Measurements from ENCODE around the gene USHBP1. TPM values are rescaled to one million over a fixed set of nuclear protein-coding genes. Genes with fewer than 3 reads are reported as not detected.

Gene USHBP1
- total RNA-seq, 2 donors from 2014 or later = 3.5 to 8.4 TPM

- Histone ChIP-seq H3K27me3 (replicated peaks; ENCODE audit: insufficient read depth) (no peaks in the 10 kb centered on the region), H3K9me3 (no peaks in the 10 kb centered on the region), H3K36me3 (peaks cover 0 to 4% of the 10 kb centered on the region in 2 donors), H3K27ac (peak overlapping the region; percentile 91 to 92), H3K4me1 (replicated peaks) (no peaks in the 10 kb centered on the region), H3K4me3 (peak overlapping the region; percentile 56 to 71)
- TF ChIP-seq POLR2A (IDR thresholded peaks at IDR 0.05) = no peak
- TF ChIP-seq, protein P1, sequence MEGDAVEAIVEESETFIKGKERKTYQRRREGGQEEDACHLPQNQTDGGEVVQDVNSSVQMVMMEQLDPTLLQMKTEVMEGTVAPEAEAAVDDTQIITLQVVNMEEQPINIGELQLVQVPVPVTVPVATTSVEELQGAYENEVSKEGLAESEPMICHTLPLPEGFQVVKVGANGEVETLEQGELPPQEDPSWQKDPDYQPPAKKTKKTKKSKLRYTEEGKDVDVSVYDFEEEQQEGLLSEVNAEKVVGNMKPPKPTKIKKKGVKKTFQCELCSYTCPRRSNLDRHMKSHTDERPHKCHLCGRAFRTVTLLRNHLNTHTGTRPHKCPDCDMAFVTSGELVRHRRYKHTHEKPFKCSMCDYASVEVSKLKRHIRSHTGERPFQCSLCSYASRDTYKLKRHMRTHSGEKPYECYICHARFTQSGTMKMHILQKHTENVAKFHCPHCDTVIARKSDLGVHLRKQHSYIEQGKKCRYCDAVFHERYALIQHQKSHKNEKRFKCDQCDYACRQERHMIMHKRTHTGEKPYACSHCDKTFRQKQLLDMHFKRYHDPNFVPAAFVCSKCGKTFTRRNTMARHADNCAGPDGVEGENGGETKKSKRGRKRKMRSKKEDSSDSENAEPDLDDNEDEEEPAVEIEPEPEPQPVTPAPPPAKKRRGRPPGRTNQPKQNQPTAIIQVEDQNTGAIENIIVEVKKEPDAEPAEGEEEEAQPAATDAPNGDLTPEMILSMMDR (IDR thresholded peaks at IDR 0.05) = no peak
- no peak for TF ChIP-seq POLR2AphosphoS5 (IDR thresholded peaks at IDR 0.05)
- no peak for DNase-seq (ENCODE audit: low spot score)
- intact Hi-C loops (cut with DNase I) = no loop called here
- 24% methylated on average over 16 of the region's 16 CpGs for WGBS
These were observed 49.9 kb downstream of the USHBP1 start for GRCh38 chr19:17214508-17215126.

DNA sequence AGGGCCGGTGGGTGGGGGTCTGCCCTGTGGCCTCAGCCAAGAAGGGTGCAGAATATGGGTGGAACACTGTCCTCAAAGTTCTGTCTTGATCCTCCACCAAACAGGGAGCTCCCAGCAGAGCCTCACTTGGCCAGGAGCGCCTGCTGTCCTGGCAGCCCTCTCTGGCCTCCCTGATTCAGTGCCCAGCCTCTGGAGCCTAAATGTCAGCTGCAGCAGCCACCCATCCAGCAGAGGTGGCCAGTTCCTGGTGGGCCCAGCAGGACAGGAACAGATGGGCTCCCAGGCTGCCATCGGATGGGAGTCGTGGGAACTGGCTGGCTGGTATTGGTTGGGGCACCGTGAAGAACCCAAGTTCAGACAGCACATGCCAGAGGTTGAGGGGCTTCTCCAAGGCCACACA, 51.2 kb downstream of the USHBP1 start:
- H3K4me1 ChIP-seq (replicated peaks) = no peaks in the 10 kb centered on the region
- intact Hi-C loops (cut with DNase I) = no loop called here
- no peaks in the 10 kb centered on the region for H3K9me3 ChIP-seq
- H3K27ac ChIP-seq = no peak overlapping the region
- no peaks in the 10 kb centered on the region for H3K27me3 ChIP-seq (replicated peaks; ENCODE audit: insufficient read depth)
- no peak for DNase-seq (ENCODE audit: low spot score)
- no peak overlapping the region for H3K4me3 ChIP-seq
- no peak for TF ChIP-seq POLR2AphosphoS5 (IDR thresholded peaks at IDR 0.05)
- TF ChIP-seq, protein P1 (IDR thresholded peaks at IDR 0.05) = no peak
- WGBS = 91% methylated on average over 5 of the region's 5 CpGs
- peaks cover 0 to 4% of the 10 kb centered on the region in 2 donors for H3K36me3 ChIP-seq

DNA sequence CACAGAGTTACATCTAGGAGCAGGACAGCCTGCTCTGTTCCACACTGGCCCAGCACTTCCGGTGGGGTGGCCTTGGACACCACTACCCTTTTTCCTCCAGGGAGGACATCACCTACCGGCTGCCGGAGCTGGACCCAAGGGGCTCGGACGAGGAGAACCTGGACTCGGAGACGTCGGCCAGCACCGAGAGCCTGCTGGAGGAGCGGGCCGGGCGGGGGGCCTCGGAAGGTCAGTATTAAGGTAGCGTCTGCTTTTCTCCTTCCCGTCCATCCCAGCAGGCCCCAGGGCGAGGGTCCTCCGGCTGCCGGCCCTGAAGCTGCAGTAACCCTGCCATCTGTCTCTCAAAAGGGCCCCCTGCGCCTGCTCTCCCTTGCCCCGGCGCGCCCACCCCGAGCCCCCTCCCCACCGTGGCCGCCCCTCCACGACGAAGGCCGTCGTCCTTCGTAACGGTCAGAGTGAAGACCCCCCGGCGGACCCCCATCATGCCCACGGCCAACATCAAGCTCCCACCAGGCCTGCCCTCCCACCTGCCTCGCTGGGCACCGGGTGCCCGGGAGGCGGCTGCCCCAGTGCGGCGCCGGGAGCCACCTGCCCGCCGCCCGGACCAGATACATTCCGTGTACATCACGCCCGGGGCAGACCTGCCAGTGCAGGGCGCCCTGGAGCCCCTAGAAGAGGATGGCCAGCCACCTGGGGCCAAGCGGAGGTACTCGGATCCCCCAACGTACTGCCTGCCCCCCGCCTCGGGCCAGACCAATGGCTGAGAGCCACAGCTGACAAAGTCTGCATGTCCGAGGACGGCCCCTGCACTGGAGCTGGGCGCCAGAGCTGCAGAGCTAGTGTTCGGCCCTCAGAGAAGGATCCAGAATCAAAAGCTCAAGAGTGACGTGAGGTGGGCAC, 52.7 kb downstream of the USHBP1 start:
- Histone ChIP-seq H3K36me3 (no peaks in the 10 kb centered on the region), H3K4me3 (no peak overlapping the region), H3K27ac (no peak overlapping the region), H3K9me3 (no peaks in the 10 kb centered on the region), H3K27me3 (replicated peaks; ENCODE audit: insufficient read depth) (no peaks in the 10 kb centered on the region), H3K4me1 (replicated peaks) (no peaks in the 10 kb centered on the region)
- WGBS = 93% methylated on average over 58 of the region's 58 CpGs
- DNase-seq (ENCODE audit: low spot score) = no peak
- TF ChIP-seq POLR2AphosphoS5 (IDR thresholded peaks at IDR 0.05) (no peak), POLR2A (IDR thresholded peaks at IDR 0.05) (no peak)
- TF ChIP-seq, protein P1 (IDR thresholded peaks at IDR 0.05) = no peak
- intact Hi-C loops (cut with DNase I) = no loop called here

- no peaks in the 10 kb centered on the region for H3K27me3 ChIP-seq (replicated peaks; ENCODE audit: insufficient read depth)
- no peaks in the 10 kb centered on the region for H3K36me3 ChIP-seq
- H3K4me3 ChIP-seq = no peak overlapping the region
- no peak for DNase-seq (ENCODE audit: low spot score)
- H3K4me1 ChIP-seq (replicated peaks) = no peaks in the 10 kb centered on the region
- TF ChIP-seq, protein P1 (IDR thresholded peaks at IDR 0.05) = no peak
- TF ChIP-seq POLR2A (IDR thresholded peaks at IDR 0.05) (no peak), POLR2AphosphoS5 (IDR thresholded peaks at IDR 0.05) (no peak)
- H3K27ac ChIP-seq = no peak overlapping the region
- whole genome bisulfite sequencing = 94% methylated on average over 14 of the region's 14 CpGs
- no peaks in the 10 kb centered on the region for H3K9me3 ChIP-seq
- intact Hi-C loops (cut with DNase I) = no loop called here
These were observed 54.2 kb downstream of the USHBP1 start for GRCh38 chr19:17210296-17210695.

All from prostate gland (tissue), 2 donors.